H9 (cell line): ENCODE measurements around the gene RGS3. TPM values are rescaled to one million over a fixed set of nuclear protein-coding genes. Genes with fewer than 3 reads are reported as not detected.

Experiments
- DNase-seq: peaks from one replicate; pipeline ENCODE4 v3.0.0-alpha.2; 2017
- H2AFZ ChIP-seq: one replicate; pipeline ENCODE4 v1.6.1; 2013; ENCODE audit warnings: mild to moderate bottlenecking, low read length, control low read depth, moderate library complexity
- H2AK5ac ChIP-seq: 2 replicates; pipeline ENCODE4 v1.6.1; 2013; ENCODE audit warnings: low read length, control low read depth, mixed read lengths; ENCODE audit not compliant: insufficient read length
- H2BK120ac ChIP-seq: one replicate; pipeline ENCODE4 v1.6.1; 2013; ENCODE audit warnings: low read depth, mild to moderate bottlenecking, low read length, control low read depth, inconsistent platforms; ENCODE audit not compliant: poor library complexity, severe bottlenecking
- H2BK12ac ChIP-seq: 2 replicates; pipeline ENCODE4 v1.6.1; 2013; ENCODE audit warnings: low read length, control low read depth, mixed read lengths, low read depth; ENCODE audit not compliant: insufficient read length
- H2BK15ac ChIP-seq: 2 replicates; pipeline ENCODE4 v1.6.1; 2013; ENCODE audit warnings: low read depth, low read length, control low read depth
- H2BK20ac ChIP-seq: one replicate; pipeline ENCODE4 v1.6.1; 2013; ENCODE audit warnings: low read depth, mild to moderate bottlenecking, low read length, control low read depth, inconsistent platforms; ENCODE audit not compliant: poor library complexity, severe bottlenecking
- H2BK5ac ChIP-seq: 2 replicates; pipeline ENCODE4 v1.6.1; 2013; ENCODE audit warnings: low read length, control low read depth, mixed read lengths; ENCODE audit not compliant: insufficient read length
- H3K14ac ChIP-seq: 2 replicates; pipeline ENCODE4 v1.6.1; 2013; ENCODE audit warnings: low read length, control low read depth; ENCODE audit not compliant: insufficient read depth
- H3K18ac ChIP-seq: 2 replicates; pipeline ENCODE4 v1.6.1; 2013; ENCODE audit warnings: low read depth, mild to moderate bottlenecking, mixed read lengths, low read length, control low read depth; ENCODE audit not compliant: insufficient read length
- H3K23ac ChIP-seq: 2 replicates; pipeline ENCODE4 v1.6.1; 2013; ENCODE audit warnings: low read length, control low read depth, mixed read lengths, low read depth; ENCODE audit not compliant: insufficient read length
- H3K23me2 ChIP-seq: 2 replicates; pipeline ENCODE4 v1.6.1; 2013; ENCODE audit warnings: low read depth, mild to moderate bottlenecking, mixed read lengths, low read length, control low read depth; ENCODE audit not compliant: insufficient read length, poor library complexity, severe bottlenecking
- H3K27ac ChIP-seq: 2 replicates; pipeline ENCODE4 v1.5.1; 2013; ENCODE audit warnings: low read length, control low read depth, mixed read lengths, low read depth; ENCODE audit not compliant: insufficient read length
- H3K27me3 ChIP-seq: 2 replicates; pipeline ENCODE4 v1.6.1; 2013; ENCODE audit warnings: low read length, control low read depth, inconsistent platforms; ENCODE audit not compliant: insufficient read depth
- H3K4ac ChIP-seq: 2 replicates; pipeline ENCODE4 v1.6.1; 2013; ENCODE audit warnings: low read depth, mild to moderate bottlenecking, control low read depth, inconsistent platforms, low read length, moderate library complexity
- H3K4me1 ChIP-seq: 2 replicates; pipeline ENCODE4 v1.6.1; 2013; ENCODE audit warnings: low read length, control low read depth, inconsistent platforms; ENCODE audit not compliant: insufficient read depth
- H3K4me2 ChIP-seq: 2 replicates; pipeline ENCODE4 v1.6.1; 2013; ENCODE audit warnings: low read length, control low read depth, mixed read lengths; ENCODE audit not compliant: insufficient read length, insufficient read depth
- H3K56ac ChIP-seq: 2 replicates; pipeline ENCODE4 v1.6.1; 2013; ENCODE audit warnings: low read depth, mild to moderate bottlenecking, mixed read lengths, low read length, control low read depth; ENCODE audit not compliant: insufficient read length
- H3K79me1 ChIP-seq: 2 replicates; pipeline ENCODE4 v1.6.1; 2013; ENCODE audit warnings: low read depth, mild to moderate bottlenecking, moderate library complexity, low read length, control low read depth, inconsistent platforms; ENCODE audit not compliant: insufficient read depth, poor library complexity, severe bottlenecking
- H3K79me2 ChIP-seq: 2 replicates; pipeline ENCODE4 v1.6.1; 2013; ENCODE audit warnings: low read length, control low read depth, inconsistent platforms; ENCODE audit not compliant: insufficient read depth
- H3K9ac ChIP-seq: 2 replicates; pipeline ENCODE4 v1.6.1; 2013; ENCODE audit warnings: low read length, control low read depth, mixed read lengths; ENCODE audit not compliant: insufficient read length; ENCODE audit errors: extremely low read depth
- H3K9me3 ChIP-seq: one replicate; pipeline ENCODE4 v1.6.1; 2013; ENCODE audit warnings: low read depth, low read length, inconsistent platforms; ENCODE audit not compliant: control insufficient read depth
- H3T11ph ChIP-seq: one replicate; pipeline ENCODE4 v1.6.1; 2013; ENCODE audit warnings: mild to moderate bottlenecking, low read length, control low read depth, inconsistent platforms
- H4K20me1 ChIP-seq: one replicate; pipeline ENCODE4 v1.6.1; 2013; ENCODE audit not compliant: control insufficient read depth, insufficient read length, insufficient read depth
- H4K5ac ChIP-seq: 2 replicates; pipeline ENCODE4 v1.6.1; 2013; ENCODE audit warnings: low read depth, mild to moderate bottlenecking, mixed read lengths, low read length, control low read depth; ENCODE audit not compliant: insufficient read length
- H4K8ac ChIP-seq: replicated peaks from 2 replicates; pipeline ENCODE4 v1.6.1; 2013; ENCODE audit warnings: low read length, control low read depth, mixed read lengths, low read depth; ENCODE audit not compliant: insufficient read length
- H4K91ac ChIP-seq: 2 replicates; pipeline ENCODE4 v1.6.1; 2013; ENCODE audit warnings: low read depth, mild to moderate bottlenecking, moderate library complexity, mixed read lengths, low read length, control low read depth; ENCODE audit not compliant: insufficient read length
- H3K27ac Mint-ChIP-seq, 3 experiments: 2 replicates in 2 of 3; 3 replicates in 1 of 3; pipeline ENCODE4 v1.8.0; 2020 to 2021; ENCODE audit warnings: mixed read lengths in 3 of 3, mild to moderate bottlenecking in 1 of 3, moderate library complexity in 1 of 3
- H3K27me3 Mint-ChIP-seq: 2 replicates; pipeline ENCODE4 v1.8.0; 2021; ENCODE audit warnings: low read depth, mild to moderate bottlenecking, moderate library complexity, mixed read lengths
- H3K36me3 Mint-ChIP-seq, 3 experiments: 2 replicates in 2 of 3; 3 replicates in 1 of 3; pipeline ENCODE4 v1.8.0; 2020 to 2021; ENCODE audit warnings: low read depth in 3 of 3, mixed read lengths in 3 of 3; ENCODE audit not compliant: insufficient read depth in 1 of 3
- H3K4me1 Mint-ChIP-seq, 2 experiments: 2 replicates each; pipeline ENCODE4 v1.8.0; 2020; ENCODE audit warnings: mixed read lengths in 2 of 2
- H3K4me3 Mint-ChIP-seq, 2 experiments: 2 replicates in 1 of 2; 3 replicates in 1 of 2; pipeline ENCODE4 v1.8.0; 2020 to 2021; ENCODE audit warnings: mild to moderate bottlenecking in 2 of 2, mixed read lengths in 2 of 2, moderate library complexity in 1 of 2
- H3K9me3 Mint-ChIP-seq, 2 experiments: 2 replicates in 1 of 2; 3 replicates in 1 of 2; pipeline ENCODE4 v1.8.0; 2020; ENCODE audit warnings: mild to moderate bottlenecking in 2 of 2, mixed read lengths in 2 of 2, moderate library complexity in 1 of 2
- WGBS: extraction: QIAGEN DNeasy Blood & Tissue Kit; methylation state at CpG from one replicate; pipeline ENCODE4 v1.1.7; 2013; ENCODE audit warnings: missing lambda C conversion rate, low lambda C conversion rate, mixed read lengths; ENCODE audit not compliant: insufficient read length; ENCODE audit errors: extremely low coverage; 5-methylcytosine and 5-hydroxymethylcytosine counted together
- total RNA-seq: library from RNA; stranded (reverse); gene quantifications from 2 replicates; pipeline ENCODE4 v1.2.1, GENCODE V29; 2021
- TF ChIP-seq, protein P1 (sequence below): fragments of 200-600 bp; sonication (generic); conservative IDR thresholded peaks from 3 replicates; pipeline ENCODE4 v1.8.0; 2021; ENCODE audit warnings: antibody characterized with exemption, mild to moderate bottlenecking

The RGS3 gene
- total RNA-seq, 1 experiment from 2014 or later: 13.9 TPM

DNA sequence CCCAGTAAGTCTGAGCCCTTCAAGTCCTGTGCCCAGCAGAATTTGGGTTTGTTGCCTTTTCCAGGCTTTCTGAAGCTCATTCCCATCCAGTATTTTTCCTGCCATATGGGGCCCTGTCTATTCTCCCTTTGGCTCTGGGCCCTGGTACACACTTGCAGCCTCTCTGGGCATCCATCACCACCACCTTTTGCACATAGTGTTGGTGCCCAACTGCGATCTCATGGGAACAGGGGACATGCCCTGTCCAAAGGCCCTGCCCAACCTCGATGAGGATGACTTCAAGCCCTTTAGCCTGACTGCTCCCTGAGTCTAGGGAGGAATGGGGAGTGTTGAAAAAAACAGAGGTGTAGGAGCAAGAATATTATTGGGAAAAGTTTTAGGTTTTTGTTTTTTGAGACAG, 11.5 kb downstream of the RGS3 start:
- Mint-ChIP-seq H3K4me1 (peaks cover 21 to 41% of the 10 kb centered on the region in 2 experiments), H3K4me3 (no peak overlapping the region), H3K36me3 (peaks cover 2 to 10% (median 3%) of the 10 kb centered on the region in 3 experiments; a peak in 5 of 7 replicates), H3K27ac (no peak overlapping the region), H3K9me3 (peaks cover 2 to 8% of the 10 kb centered on the region in 2 experiments; a peak in 2 of 5 replicates), H3K27me3 (no peaks in the 10 kb centered on the region)
- no peak overlapping the region for H3K27ac ChIP-seq
- H3K27me3 ChIP-seq: no peaks in the 10 kb centered on the region
- TF ChIP-seq, protein P1, sequence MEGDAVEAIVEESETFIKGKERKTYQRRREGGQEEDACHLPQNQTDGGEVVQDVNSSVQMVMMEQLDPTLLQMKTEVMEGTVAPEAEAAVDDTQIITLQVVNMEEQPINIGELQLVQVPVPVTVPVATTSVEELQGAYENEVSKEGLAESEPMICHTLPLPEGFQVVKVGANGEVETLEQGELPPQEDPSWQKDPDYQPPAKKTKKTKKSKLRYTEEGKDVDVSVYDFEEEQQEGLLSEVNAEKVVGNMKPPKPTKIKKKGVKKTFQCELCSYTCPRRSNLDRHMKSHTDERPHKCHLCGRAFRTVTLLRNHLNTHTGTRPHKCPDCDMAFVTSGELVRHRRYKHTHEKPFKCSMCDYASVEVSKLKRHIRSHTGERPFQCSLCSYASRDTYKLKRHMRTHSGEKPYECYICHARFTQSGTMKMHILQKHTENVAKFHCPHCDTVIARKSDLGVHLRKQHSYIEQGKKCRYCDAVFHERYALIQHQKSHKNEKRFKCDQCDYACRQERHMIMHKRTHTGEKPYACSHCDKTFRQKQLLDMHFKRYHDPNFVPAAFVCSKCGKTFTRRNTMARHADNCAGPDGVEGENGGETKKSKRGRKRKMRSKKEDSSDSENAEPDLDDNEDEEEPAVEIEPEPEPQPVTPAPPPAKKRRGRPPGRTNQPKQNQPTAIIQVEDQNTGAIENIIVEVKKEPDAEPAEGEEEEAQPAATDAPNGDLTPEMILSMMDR: no peak
- no peak overlapping the region for H4K5ac ChIP-seq
- H2BK15ac ChIP-seq: no peak overlapping the region
- H3K4ac ChIP-seq: no peak overlapping the region
- no peak overlapping the region for H2BK5ac ChIP-seq
- H3K23me2 ChIP-seq: no peaks in the 10 kb centered on the region
- no peak overlapping the region for H3K56ac ChIP-seq
- peaks cover 7% of the 10 kb centered on the region for H3K4me1 ChIP-seq
- DNase-seq: no peak
- no peak overlapping the region for H2AK5ac ChIP-seq
- H3K14ac ChIP-seq: no peak overlapping the region
- H3K18ac ChIP-seq: no peak overlapping the region
- no CpG with 5 or more reads among the region's 2 CpGs for WGBS
- no peaks in the 10 kb centered on the region for H3K9me3 ChIP-seq
- no peak overlapping the region for H2BK120ac ChIP-seq
- no peak overlapping the region for H3K4me2 ChIP-seq
- H4K8ac ChIP-seq: no peak overlapping the region
- no peak overlapping the region for H2BK12ac ChIP-seq
- H2BK20ac ChIP-seq: no peak overlapping the region
- H3K79me2 ChIP-seq: no peaks in the 10 kb centered on the region
- H4K20me1 ChIP-seq: no peaks in the 10 kb centered on the region
- no peak overlapping the region for H2AFZ ChIP-seq
- H3K79me1 ChIP-seq: no peaks in the 10 kb centered on the region
- no peak overlapping the region for H3K9ac ChIP-seq
- H4K91ac ChIP-seq: no peak overlapping the region
- H3K23ac ChIP-seq: no peak overlapping the region
- no peak overlapping the region for H3T11ph ChIP-seq
